Activated CD4-positive, alpha-beta T cell treated with anti-CD3 and anti-CD28 coated beads, Interleukin-2, amount 50 U/mL, for 1 hour (primary cell): ENCODE data around the gene PCF11.
A peak's percentile ranks its signal among the peaks of the same experiment; 100 is the strongest.

Experiments used
- DNase-seq: peaks from one replicate; pipeline ENCODE4 v3.0.0-alpha.2; 2020

PCF11 gene

GRCh38 chr11:83156144-83156995 is 561 bp upstream of the PCF11 start:
- peak; percentile 97 for DNase-seq

- DNase-seq, result peak; percentile 28
These were observed 844 bp downstream of the PCF11 start for GRCh38 chr11:83157594-83158356.

GRCh38 chr11:83158357-83158786 is 1.4 kb downstream of the PCF11 start:
- no peak for DNase-seq

- no peak for DNase-seq
These were observed 2.3 kb downstream of the PCF11 start for GRCh38 chr11:83158965-83159901.

GRCh38 chr11:83159902-83160865 is 3.3 kb downstream of the PCF11 start:
- no peak for DNase-seq

- DNase-seq, result no peak
These were observed 4.8 kb downstream of the PCF11 start for GRCh38 chr11:83161610-83162199.

GRCh38 chr11:83162377-83162776 is 5.4 kb downstream of the PCF11 start:
- DNase-seq, result no peak

GRCh38 chr11:83166193-83166866 is 9.4 kb downstream of the PCF11 start:
- no peak for DNase-seq

GRCh38 chr11:83168756-83169155 is 11.8 kb downstream of the PCF11 start:
- no peak for DNase-seq

GRCh38 chr11:83170865-83171264 is 13.9 kb downstream of the PCF11 start:
- DNase-seq, result no peak

- DNase-seq, result no peak
These were observed 15.6 kb downstream of the PCF11 start for GRCh38 chr11:83172551-83172950.

GRCh38 chr11:83174008-83174407 is 17.1 kb downstream of the PCF11 start:
- DNase-seq, result no peak

GRCh38 chr11:83175815-83176214 is 18.9 kb downstream of the PCF11 start:
- DNase-seq, result no peak

- no peak for DNase-seq
These were observed 24.9 kb downstream of the PCF11 start for GRCh38 chr11:83181815-83182214.

GRCh38 chr11:83185767-83186166 is 28.8 kb downstream of the PCF11 start:
- no peak for DNase-seq

GRCh38 chr11:83187465-83187864 is 30.5 kb downstream of the PCF11 start:
- no peak for DNase-seq

- no peak for DNase-seq
These were observed 34.6 kb downstream of the PCF11 start for GRCh38 chr11:83191491-83191890.

- no peak for DNase-seq
These were observed 35.1 kb downstream of the PCF11 start for GRCh38 chr11:83191986-83192385.

GRCh38 chr11:83192606-83193245 is 35.8 kb downstream of the PCF11 start:
- DNase-seq, result no peak
